ENCODE measurements around the gene MYO10. TPM values are rescaled to one million over a fixed set of nuclear protein-coding genes. Genes with fewer than 3 reads are reported as not detected.

MYO10 gene
- total RNA-seq, 4 donors from 2014 or later, result 34.7 to 122 (median 71.2) TPM

DNA sequence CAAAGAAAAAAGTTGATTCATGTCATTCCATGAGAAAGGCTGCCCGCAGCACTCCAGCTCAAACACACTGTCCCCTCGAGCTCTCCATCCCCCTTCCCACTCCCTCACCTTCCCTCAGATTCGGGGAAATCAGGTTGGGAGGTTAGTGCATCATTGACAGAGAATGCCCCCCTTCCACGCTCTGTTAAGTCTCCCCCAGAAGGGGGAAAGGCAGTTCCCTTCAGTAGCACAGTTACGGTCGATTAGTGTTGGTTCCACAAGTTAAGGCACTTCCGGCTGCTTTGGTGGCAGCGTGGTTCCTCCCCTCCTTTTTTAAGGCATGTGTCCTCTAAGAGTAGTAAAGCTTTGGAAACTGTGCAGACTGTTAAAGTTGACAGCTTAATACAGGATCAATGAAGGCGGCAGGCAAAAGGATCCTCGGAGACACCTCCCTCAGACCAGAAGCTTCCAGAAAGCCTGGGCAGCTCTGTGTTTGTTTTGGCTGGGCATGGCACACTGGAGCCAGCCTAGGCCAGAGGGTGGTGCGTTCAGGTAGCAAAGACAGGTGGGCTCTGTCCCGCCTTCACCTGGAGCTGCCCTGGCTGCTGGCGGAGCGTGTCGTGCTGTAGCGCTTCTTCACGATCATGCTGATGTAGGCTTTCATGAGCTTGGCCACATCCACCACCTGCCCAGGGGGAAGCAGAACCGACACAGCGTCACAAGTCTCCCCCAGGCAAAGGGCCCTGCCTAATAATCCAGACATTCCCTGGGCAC is 269.8 kb downstream of the MYO10 start:
- Histone ChIP-seq H3K9me3 (no peaks in the 10 kb centered on the region), H3K36me3 (peaks cover 0 to 45% (median 0%) of the 10 kb centered on the region in 3 donors), H3K27ac (no peak overlapping the region), H3K4me1 (no peaks in the 10 kb centered on the region), H3K27me3 (no peaks in the 10 kb centered on the region), H3K4me3 (no peak overlapping the region)
- TF ChIP-seq, protein P1, sequence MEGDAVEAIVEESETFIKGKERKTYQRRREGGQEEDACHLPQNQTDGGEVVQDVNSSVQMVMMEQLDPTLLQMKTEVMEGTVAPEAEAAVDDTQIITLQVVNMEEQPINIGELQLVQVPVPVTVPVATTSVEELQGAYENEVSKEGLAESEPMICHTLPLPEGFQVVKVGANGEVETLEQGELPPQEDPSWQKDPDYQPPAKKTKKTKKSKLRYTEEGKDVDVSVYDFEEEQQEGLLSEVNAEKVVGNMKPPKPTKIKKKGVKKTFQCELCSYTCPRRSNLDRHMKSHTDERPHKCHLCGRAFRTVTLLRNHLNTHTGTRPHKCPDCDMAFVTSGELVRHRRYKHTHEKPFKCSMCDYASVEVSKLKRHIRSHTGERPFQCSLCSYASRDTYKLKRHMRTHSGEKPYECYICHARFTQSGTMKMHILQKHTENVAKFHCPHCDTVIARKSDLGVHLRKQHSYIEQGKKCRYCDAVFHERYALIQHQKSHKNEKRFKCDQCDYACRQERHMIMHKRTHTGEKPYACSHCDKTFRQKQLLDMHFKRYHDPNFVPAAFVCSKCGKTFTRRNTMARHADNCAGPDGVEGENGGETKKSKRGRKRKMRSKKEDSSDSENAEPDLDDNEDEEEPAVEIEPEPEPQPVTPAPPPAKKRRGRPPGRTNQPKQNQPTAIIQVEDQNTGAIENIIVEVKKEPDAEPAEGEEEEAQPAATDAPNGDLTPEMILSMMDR (IDR thresholded peaks at IDR 0.05), result no peak
- DNase-seq, result no peak

DNA sequence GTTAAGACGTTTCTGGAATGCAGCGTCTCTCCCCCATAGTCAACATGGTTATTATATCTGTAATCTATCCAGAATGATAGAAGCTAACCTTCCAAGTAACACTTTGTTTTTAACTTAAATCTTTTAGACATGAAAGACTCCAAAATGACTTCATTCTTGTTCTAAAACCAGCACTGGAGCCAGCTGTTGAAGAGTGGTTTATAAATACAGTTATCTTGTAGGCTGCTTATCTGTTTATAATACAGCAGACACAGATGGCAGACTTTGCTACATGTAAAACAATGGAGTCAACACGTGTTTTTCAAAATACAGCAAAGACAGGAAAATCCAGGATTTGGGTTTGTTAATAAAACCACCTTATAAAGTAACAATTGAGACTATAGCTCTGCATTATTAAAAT is 270.5 kb downstream of the MYO10 start:
- peaks cover 0 to 38% (median 0%) of the 10 kb centered on the region in 3 donors for H3K36me3 ChIP-seq
- no peaks in the 10 kb centered on the region for H3K27me3 ChIP-seq
- H3K4me1 ChIP-seq, result no peaks in the 10 kb centered on the region
- H3K4me3 ChIP-seq, result no peak overlapping the region
- TF ChIP-seq, protein P1 (IDR thresholded peaks at IDR 0.05), result no peak
- no peaks in the 10 kb centered on the region for H3K9me3 ChIP-seq
- DNase-seq, result no peak
- H3K27ac ChIP-seq, result no peak overlapping the region

DNA sequence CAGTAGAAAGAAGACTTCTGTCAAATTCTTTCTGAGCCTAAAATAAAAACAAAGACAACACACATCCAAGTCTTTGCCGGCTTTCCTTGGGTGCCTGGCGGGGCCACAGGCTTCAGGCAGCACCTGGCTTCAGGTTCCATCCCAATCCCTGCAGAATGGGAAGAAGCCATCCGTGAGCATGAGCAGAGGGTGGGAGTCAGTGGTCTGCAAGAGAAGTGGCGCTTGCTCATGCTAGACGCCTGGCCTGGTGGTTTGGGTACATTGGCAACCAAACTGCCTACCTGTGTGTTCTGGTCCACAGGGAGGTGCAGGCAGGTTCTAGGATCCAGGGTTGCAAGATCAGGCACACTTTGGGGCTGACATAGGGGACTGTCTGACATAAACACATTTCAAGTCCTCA is 271.7 kb downstream of the MYO10 start:
- DNase-seq, result no peak
- TF ChIP-seq, protein P1 (IDR thresholded peaks at IDR 0.05), result no peak
- TF ChIP-seq POLR2A (IDR thresholded peaks at IDR 0.05), result no peak

DNA sequence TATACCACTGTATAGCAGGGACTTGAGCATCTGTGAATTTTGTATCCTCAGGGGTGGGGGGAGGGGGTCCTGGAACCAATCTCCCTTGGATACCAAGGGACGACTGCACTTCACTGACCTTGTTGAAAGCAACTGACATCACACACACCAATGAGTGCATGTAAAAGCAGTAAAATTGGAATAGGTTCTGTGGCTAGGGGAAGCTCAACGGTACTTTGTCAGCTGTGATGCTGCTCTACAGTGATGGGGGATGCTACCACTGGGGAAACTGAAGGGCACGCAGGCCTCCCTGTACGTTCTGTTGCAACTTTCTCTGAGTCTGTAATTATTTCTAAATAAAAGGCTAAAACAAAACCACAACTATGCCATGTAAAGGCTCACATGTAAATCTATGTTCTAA is 272.2 kb downstream of the MYO10 start:
- H3K4me3 ChIP-seq, result no peak overlapping the region
- no peaks in the 10 kb centered on the region for H3K9me3 ChIP-seq
- DNase-seq, result no peak
- no peak overlapping the region for H3K27ac ChIP-seq
- no peaks in the 10 kb centered on the region for H3K4me1 ChIP-seq
- no peaks in the 10 kb centered on the region for H3K27me3 ChIP-seq
- peaks cover 0 to 27% (median 0%) of the 10 kb centered on the region in 3 donors for H3K36me3 ChIP-seq
- TF ChIP-seq, protein P1 (IDR thresholded peaks at IDR 0.05), result no peak
- no peak for TF ChIP-seq POLR2A (IDR thresholded peaks at IDR 0.05)

More for the DNA sequence above, 271.7 kb downstream of the MYO10 start:
- Histone ChIP-seq H3K9me3 (no peaks in the 10 kb centered on the region), H3K4me3 (no peak overlapping the region), H3K27ac (no peak overlapping the region), H3K4me1 (no peaks in the 10 kb centered on the region), H3K27me3 (no peaks in the 10 kb centered on the region), H3K36me3 (peaks cover 0 to 32% (median 0%) of the 10 kb centered on the region in 3 donors)

DNA sequence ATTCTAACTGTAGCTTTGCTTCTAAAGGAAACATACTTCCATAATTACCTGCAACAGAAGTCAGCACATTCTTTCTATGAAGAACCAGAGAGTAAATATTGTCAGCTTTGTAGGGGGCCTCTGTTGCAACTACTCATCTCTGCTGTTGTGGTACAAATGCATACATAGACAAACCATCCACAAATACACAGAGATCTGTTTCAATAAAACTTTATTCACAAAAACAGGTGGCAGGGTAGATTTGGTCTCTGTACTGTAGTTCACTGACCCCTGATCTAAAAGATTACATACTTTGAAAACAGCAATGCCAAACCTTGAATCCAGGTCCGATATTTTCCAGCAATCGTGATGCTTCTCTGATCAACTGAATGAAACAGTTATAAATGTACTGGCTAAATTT is 274.4 kb downstream of the MYO10 start:
- TF ChIP-seq POLR2A (IDR thresholded peaks at IDR 0.05), result no peak
- TF ChIP-seq, protein P1 (IDR thresholded peaks at IDR 0.05), result no peak

More for the DNA sequence above, 274.4 kb downstream of the MYO10 start:
- peaks cover 0 to 8% (median 0%) of the 10 kb centered on the region in 3 donors for H3K36me3 ChIP-seq
- H3K4me3 ChIP-seq, result no peak overlapping the region
- no peak overlapping the region for H3K27ac ChIP-seq
- H3K27me3 ChIP-seq, result no peaks in the 10 kb centered on the region
- H3K4me1 ChIP-seq, result no peaks in the 10 kb centered on the region
- H3K9me3 ChIP-seq, result no peaks in the 10 kb centered on the region
- DNase-seq, result no peak

Measured in Peyer's patch (tissue), 4 donors.